Measurements from ENCODE around the gene ATP6V0D1.

DNA sequence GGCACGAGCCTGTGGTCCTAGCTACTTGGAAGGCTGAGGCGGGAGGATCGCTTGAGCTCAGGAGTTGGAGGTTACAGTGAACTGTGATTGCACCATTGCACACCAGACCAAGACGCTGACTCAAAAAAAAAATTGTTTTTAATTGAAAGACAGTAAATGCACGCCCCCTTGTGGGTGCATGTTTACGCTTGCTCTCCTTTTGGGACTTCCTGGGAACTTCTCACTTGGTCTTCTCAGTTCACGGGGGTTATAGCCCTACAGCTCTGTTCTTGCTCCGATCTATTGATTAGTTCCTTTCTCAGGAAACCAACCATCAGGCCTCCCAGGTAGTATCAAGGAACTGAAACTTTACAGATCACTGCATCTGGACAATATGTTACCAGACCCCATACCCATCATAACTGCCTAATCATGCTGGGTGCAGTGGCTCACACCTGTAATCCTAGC is 33.4 kb upstream of the ATP6V0D1 start:
- TF ChIP-seq, protein P1, sequence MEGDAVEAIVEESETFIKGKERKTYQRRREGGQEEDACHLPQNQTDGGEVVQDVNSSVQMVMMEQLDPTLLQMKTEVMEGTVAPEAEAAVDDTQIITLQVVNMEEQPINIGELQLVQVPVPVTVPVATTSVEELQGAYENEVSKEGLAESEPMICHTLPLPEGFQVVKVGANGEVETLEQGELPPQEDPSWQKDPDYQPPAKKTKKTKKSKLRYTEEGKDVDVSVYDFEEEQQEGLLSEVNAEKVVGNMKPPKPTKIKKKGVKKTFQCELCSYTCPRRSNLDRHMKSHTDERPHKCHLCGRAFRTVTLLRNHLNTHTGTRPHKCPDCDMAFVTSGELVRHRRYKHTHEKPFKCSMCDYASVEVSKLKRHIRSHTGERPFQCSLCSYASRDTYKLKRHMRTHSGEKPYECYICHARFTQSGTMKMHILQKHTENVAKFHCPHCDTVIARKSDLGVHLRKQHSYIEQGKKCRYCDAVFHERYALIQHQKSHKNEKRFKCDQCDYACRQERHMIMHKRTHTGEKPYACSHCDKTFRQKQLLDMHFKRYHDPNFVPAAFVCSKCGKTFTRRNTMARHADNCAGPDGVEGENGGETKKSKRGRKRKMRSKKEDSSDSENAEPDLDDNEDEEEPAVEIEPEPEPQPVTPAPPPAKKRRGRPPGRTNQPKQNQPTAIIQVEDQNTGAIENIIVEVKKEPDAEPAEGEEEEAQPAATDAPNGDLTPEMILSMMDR (IDR thresholded peaks at IDR 0.05): peak; percentile 82
- TF ChIP-seq, protein P2, sequence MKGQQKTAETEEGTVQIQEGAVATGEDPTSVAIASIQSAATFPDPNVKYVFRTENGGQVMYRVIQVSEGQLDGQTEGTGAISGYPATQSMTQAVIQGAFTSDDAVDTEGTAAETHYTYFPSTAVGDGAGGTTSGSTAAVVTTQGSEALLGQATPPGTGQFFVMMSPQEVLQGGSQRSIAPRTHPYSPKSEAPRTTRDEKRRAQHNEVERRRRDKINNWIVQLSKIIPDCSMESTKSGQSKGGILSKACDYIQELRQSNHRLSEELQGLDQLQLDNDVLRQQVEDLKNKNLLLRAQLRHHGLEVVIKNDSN (IDR thresholded peaks at IDR 0.05; ENCODE audit: borderline replicate concordance, low read depth): no peak
- TF ChIP-seq POLR2AphosphoS5 (IDR thresholded peaks at IDR 0.05; ENCODE audit: low read depth, low read length): no peak
- no peak for TF ChIP-seq EP300 (IDR thresholded peaks at IDR 0.05; ENCODE audit: borderline replicate concordance in 1 of 2, low read depth in 1 of 2, low read length in 1 of 2)
- no peak for TF ChIP-seq RFX5 (IDR thresholded peaks at IDR 0.05; ENCODE audit: low read length)
- TF ChIP-seq EZH2phosphoT487 (IDR thresholded peaks at IDR 0.05; ENCODE audit: borderline replicate concordance, low read depth): no peak
- no peak for TF ChIP-seq MXI1 (IDR thresholded peaks at IDR 0.05; ENCODE audit: low read depth, low read length)

Data from SK-N-SH (cell line).